Transverse colon (tissue), 4 donors: ENCODE data around the gene C12orf42.

Experiments used
- CTCF ChIP-seq, 5 experiments: fragments of 200-600 bp in 3 of 5; fragments of 450-650 bp in 2 of 5; sonication (generic) in 3 of 5; IDR thresholded peaks; 1 replicate in 2 of 5; 2 replicates in 3 of 5; pipeline ENCODE4 v1.5.1; 2016 to 2017; ENCODE audit warnings: antibody characterized with exemption in 5 of 5, inconsistent platforms in 3 of 5, mild to moderate bottlenecking in 2 of 5, moderate library complexity in 1 of 5
- POLR2A ChIP-seq: fragments of 450-650 bp; IDR thresholded peaks from one replicate; pipeline ENCODE4 v1.6.1; 2016; ENCODE audit warnings: antibody characterized with exemption, mild to moderate bottlenecking, moderate library complexity
- POLR2AphosphoS5 ChIP-seq, 3 donors: sonication (generic); formaldehyde crosslinking; IDR thresholded peaks; one replicate each; pipeline ENCODE4 v1.6.1; 2016; ENCODE audit warnings: antibody characterized with exemption in 3 of 3

- TF ChIP-seq CTCF (IDR thresholded peaks at IDR 0.05) (no peak), POLR2AphosphoS5 (IDR thresholded peaks at IDR 0.05) (no peak), POLR2A (no peak)
Measured at GRCh38 chr12:103330672-103331071, 165.1 kb downstream of the C12orf42 start.
